HEK293 (cell line): ENCODE measurements around the gene TBX1.

Source experiments
- CTCF ChIA-PET: fragments of 350-600 bp; formaldehyde crosslinking; extraction: SDS; loops from one replicate; lab custom pipeline; 2021; ENCODE audit warnings: antibody characterized with exemption; lab: Yijun Ruan, JAX
- POLR2A ChIA-PET: fragments of 300-600 bp; formaldehyde crosslinking; extraction: SDS; loops from one replicate; lab custom pipeline; 2020; ENCODE audit warnings: antibody characterized with exemption, inconsistent platforms; lab: Yijun Ruan, JAX
- H3K27ac ChIP-seq: fragments of 200-500 bp; sonication (Bioruptor generic); 2 replicates; pipeline ENCODE4 v1.5.1; 2014; ENCODE audit warnings: low read depth, low read length, control low read depth, inconsistent platforms; ENCODE audit errors: extremely low read depth
- H3K36me3 ChIP-seq, 2 experiments: fragments of 200-500 bp in 1 of 2; sonication (Bioruptor generic) in 1 of 2; 1 replicate in 1 of 2; 2 replicates in 1 of 2; pipeline ENCODE4 v1.5.1; 2014 to 2017; ENCODE audit warnings: inconsistent platforms in 2 of 2, low read length in 2 of 2; ENCODE audit not compliant: control insufficient read depth in 2 of 2, insufficient read depth in 1 of 2
- H3K4me1 ChIP-seq: fragments of 200-500 bp; sonication (Bioruptor generic); 2 replicates; pipeline ENCODE4 v1.5.1; 2014; ENCODE audit warnings: mild to moderate bottlenecking, low read length, inconsistent platforms; ENCODE audit not compliant: control insufficient read depth, insufficient read depth
- H3K4me3 ChIP-seq: 2 replicates; pipeline ENCODE4 v1.5.1; 2011; ENCODE audit warnings: low read depth, mild to moderate bottlenecking, control low read depth, low read length, moderate library complexity
- H3K9me3 ChIP-seq: fragments of 200-500 bp; sonication (Bioruptor generic); 2 replicates; pipeline ENCODE4 v1.5.1; 2014; ENCODE audit warnings: low read depth, low read length, inconsistent platforms; ENCODE audit not compliant: control insufficient read depth, insufficient read depth
- GLI4 ChIP-seq: fragments of 450-650 bp; formaldehyde crosslinking; IDR thresholded peaks from 2 replicates; pipeline ENCODE4 v1.5.1; 2016; ENCODE audit warnings: missing biosample characterization, missing genetic modification characterization
- GLIS1 ChIP-seq: fragments of 450-650 bp; formaldehyde crosslinking; IDR thresholded peaks from 2 replicates; pipeline ENCODE4 v1.5.1; 2016; ENCODE audit warnings: missing biosample characterization, missing genetic modification characterization
- HOXA7 ChIP-seq: sonication (generic); formaldehyde crosslinking; IDR thresholded peaks from 2 replicates; pipeline ENCODE4 v1.8.1; 2022; ENCODE audit warnings: missing genetic modification reagents, borderline replicate concordance
- IKZF3 ChIP-seq: fragments of 450-650 bp; IDR thresholded peaks from 2 replicates; pipeline ENCODE4 v1.5.0; 2018; ENCODE audit warnings: missing biosample characterization, mild to moderate bottlenecking, missing genetic modification characterization, moderate library complexity
- OVOL3 ChIP-seq: fragments of 450-650 bp; formaldehyde crosslinking; IDR thresholded peaks from 2 replicates; pipeline ENCODE4 v1.5.1; 2016; ENCODE audit warnings: missing biosample characterization, missing genetic modification characterization
- YY2 ChIP-seq: fragments of 450-650 bp; formaldehyde crosslinking; IDR thresholded peaks from 2 replicates; pipeline ENCODE4 v1.5.1; 2016; ENCODE audit warnings: missing biosample characterization, missing genetic modification characterization
- ZNF10 ChIP-seq: fragments of 450-650 bp; formaldehyde crosslinking; IDR thresholded peaks from 2 replicates; pipeline ENCODE4 v1.5.1; 2017; ENCODE audit warnings: missing biosample characterization, missing genetic modification characterization
- ZNF155 ChIP-seq: fragments of 450-650 bp; formaldehyde crosslinking; IDR thresholded peaks from 2 replicates; pipeline ENCODE4 v1.5.1; 2016; ENCODE audit warnings: missing biosample characterization, missing genetic modification characterization
- ZNF221 ChIP-seq: fragments of 450-650 bp; formaldehyde crosslinking; IDR thresholded peaks from 2 replicates; pipeline ENCODE4 v1.5.1; 2017; ENCODE audit warnings: missing biosample characterization, missing genetic modification characterization, borderline replicate concordance
- ZNF341 ChIP-seq: fragments of 450-650 bp; formaldehyde crosslinking; IDR thresholded peaks from 2 replicates; pipeline ENCODE4; 2016; ENCODE audit warnings: low read depth, missing biosample characterization, missing genetic modification characterization
- ZNF624 ChIP-seq: fragments of 450-650 bp; formaldehyde crosslinking; IDR thresholded peaks from 2 replicates; pipeline ENCODE4 v1.5.1; 2017; ENCODE audit warnings: missing biosample characterization, missing genetic modification characterization
- ZNF670 ChIP-seq: fragments of 450-650 bp; formaldehyde crosslinking; IDR thresholded peaks from 2 replicates; pipeline ENCODE4 v1.5.1; 2016; ENCODE audit warnings: missing biosample characterization, missing genetic modification characterization, low read depth
- ZSCAN16 ChIP-seq: fragments of 450-650 bp; formaldehyde crosslinking; IDR thresholded peaks from 2 replicates; pipeline ENCODE4 v1.5.1; 2016; ENCODE audit warnings: missing biosample characterization, missing genetic modification characterization
- TF ChIP-seq, protein P1 (sequence below): fragments of 450-650 bp; formaldehyde crosslinking; IDR thresholded peaks from 2 replicates; pipeline ENCODE4 v1.5.1; 2016; ENCODE audit warnings: missing biosample characterization, missing genetic modification characterization
- TF ChIP-seq, protein P2 (sequence below): fragments of 450-650 bp; IDR thresholded peaks from 2 replicates; pipeline ENCODE4 v1.5.1; 2018; ENCODE audit warnings: missing biosample characterization, mild to moderate bottlenecking, missing genetic modification characterization
- TF ChIP-seq, protein P3 (sequence below): fragments of 450-650 bp; formaldehyde crosslinking; IDR thresholded peaks from 2 replicates; pipeline ENCODE4 v1.5.1; 2017; ENCODE audit warnings: missing biosample characterization, missing genetic modification characterization

The TBX1 gene

DNA sequence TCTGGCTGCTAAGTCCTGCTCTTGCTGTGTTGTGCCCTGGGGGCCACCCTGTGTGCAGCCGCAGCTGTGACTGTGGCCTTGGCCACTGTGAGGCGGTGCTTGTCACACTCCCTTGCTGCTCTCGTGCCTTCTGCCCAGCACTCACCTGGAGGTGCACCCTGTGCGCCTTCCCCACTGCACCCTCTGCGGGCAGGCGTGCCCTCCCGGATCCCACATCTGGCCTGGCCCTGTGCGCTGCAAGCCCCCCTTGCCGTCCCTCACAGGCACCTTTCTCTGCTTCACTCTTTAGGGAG is 27.2 kb downstream of the TBX1 start:
- Histone ChIP-seq H3K36me3 (peaks cover 0 to 19% of the 10 kb centered on the region in 2 experiments; a peak in 1 of 3 replicates), H3K4me1 (no peaks in the 10 kb centered on the region), H3K4me3 (no peak overlapping the region), H3K9me3 (no peaks in the 10 kb centered on the region), H3K27ac (no peak overlapping the region)
- POLR2A ChIA-PET = no interaction called here
- TF ChIP-seq, protein P1, sequence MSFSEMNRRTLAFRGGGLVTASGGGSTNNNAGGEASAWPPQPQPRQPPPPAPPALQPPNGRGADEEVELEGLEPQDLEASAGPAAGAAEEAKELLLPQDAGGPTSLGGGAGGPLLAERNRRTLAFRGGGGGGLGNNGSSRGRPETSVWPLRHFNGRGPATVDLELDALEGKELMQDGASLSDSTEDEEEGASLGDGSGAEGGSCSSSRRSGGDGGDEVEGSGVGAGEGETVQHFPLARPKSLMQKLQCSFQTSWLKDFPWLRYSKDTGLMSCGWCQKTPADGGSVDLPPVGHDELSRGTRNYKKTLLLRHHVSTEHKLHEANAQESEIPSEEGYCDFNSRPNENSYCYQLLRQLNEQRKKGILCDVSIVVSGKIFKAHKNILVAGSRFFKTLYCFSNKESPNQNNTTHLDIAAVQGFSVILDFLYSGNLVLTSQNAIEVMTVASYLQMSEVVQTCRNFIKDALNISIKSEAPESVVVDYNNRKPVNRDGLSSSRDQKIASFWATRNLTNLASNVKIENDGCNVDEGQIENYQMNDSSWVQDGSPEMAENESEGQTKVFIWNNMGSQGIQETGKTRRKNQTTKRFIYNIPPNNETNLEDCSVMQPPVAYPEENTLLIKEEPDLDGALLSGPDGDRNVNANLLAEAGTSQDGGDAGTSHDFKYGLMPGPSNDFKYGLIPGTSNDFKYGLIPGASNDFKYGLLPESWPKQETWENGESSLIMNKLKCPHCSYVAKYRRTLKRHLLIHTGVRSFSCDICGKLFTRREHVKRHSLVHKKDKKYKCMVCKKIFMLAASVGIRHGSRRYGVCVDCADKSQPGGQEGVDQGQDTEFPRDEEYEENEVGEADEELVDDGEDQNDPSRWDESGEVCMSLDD (tag by site-specific recombination) = no peak
- TF ChIP-seq OVOL3 = no peak
- TF ChIP-seq, protein P2, sequence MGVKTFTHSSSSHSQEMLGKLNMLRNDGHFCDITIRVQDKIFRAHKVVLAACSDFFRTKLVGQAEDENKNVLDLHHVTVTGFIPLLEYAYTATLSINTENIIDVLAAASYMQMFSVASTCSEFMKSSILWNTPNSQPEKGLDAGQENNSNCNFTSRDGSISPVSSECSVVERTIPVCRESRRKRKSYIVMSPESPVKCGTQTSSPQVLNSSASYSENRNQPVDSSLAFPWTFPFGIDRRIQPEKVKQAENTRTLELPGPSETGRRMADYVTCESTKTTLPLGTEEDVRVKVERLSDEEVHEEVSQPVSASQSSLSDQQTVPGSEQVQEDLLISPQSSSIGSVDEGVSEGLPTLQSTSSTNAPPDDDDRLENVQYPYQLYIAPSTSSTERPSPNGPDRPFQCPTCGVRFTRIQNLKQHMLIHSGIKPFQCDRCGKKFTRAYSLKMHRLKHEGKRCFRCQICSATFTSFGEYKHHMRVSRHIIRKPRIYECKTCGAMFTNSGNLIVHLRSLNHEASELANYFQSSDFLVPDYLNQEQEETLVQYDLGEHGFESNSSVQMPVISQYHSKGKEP (tag by site-specific recombination) = no peak
- TF ChIP-seq, protein P3, sequence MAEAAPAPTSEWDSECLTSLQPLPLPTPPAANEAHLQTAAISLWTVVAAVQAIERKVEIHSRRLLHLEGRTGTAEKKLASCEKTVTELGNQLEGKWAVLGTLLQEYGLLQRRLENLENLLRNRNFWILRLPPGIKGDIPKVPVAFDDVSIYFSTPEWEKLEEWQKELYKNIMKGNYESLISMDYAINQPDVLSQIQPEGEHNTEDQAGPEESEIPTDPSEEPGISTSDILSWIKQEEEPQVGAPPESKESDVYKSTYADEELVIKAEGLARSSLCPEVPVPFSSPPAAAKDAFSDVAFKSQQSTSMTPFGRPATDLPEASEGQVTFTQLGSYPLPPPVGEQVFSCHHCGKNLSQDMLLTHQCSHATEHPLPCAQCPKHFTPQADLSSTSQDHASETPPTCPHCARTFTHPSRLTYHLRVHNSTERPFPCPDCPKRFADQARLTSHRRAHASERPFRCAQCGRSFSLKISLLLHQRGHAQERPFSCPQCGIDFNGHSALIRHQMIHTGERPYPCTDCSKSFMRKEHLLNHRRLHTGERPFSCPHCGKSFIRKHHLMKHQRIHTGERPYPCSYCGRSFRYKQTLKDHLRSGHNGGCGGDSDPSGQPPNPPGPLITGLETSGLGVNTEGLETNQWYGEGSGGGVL (tag by site-specific recombination) = no peak
- no peak for TF ChIP-seq ZSCAN16 (tag by site-specific recombination)
- no peak for TF ChIP-seq GLI4
- no peak for TF ChIP-seq ZNF155 (tag by site-specific recombination)
- TF ChIP-seq ZNF221 (tag by site-specific recombination) = no peak
- CTCF ChIA-PET = interaction anchor here (1.3 to 1.7 kb wide), 2 partner anchors 14 to 58 kb away, joined by 4 to 5 read pairs; no protein-coding TSS in a partner anchor

DNA sequence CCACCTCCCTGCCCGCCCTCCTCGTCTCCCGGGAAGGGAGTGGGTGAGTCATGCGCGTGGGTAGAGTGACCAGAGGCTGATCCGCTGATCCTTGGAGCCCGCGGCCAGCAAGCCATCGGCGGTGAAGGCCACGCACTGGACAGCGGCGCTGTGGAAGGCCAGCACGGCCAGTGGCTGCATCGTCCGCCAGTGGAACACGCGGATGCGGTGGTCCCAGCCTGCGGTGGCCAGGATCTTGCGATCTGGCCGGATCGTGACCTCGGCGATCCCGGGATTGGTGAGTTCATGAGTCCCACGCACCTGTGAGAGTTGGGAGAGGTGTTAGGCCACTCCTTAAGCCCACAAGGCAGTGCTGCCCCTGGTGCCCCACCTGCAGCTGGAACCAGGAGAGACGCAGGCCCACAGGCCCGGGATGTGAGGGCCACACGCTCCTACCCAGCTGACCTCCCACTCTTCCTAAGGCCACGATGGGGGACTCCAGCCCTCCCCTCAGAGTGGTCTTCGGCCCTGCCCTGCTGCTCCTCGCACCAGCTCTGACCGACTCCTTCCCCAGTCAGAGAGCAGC is 28.2 kb downstream of the TBX1 start:
- Histone ChIP-seq H3K36me3 (peaks cover 0 to 19% of the 10 kb centered on the region in 2 experiments; a peak in 1 of 3 replicates), H3K4me1 (no peaks in the 10 kb centered on the region), H3K4me3 (no peak overlapping the region), H3K9me3 (no peaks in the 10 kb centered on the region), H3K27ac (no peak overlapping the region)
- ChIA-PET CTCF (interaction anchor here (0.6 to 1.7 kb wide), 3 partner anchors 15 to 65 kb away, joined by 3 to 5 read pairs (median 4); partner anchors contain the start of gene GP1BB), POLR2A (no interaction called here)
- TF ChIP-seq ZNF10 = no peak
- TF ChIP-seq IKZF3 = no peak
- TF ChIP-seq HOXA7 (CRISPR knock-in tag) = no peak
- TF ChIP-seq ZNF670 = no peak
- TF ChIP-seq YY2 (tag by site-specific recombination) = no peak
- no peak for TF ChIP-seq ZNF624 (tag by site-specific recombination)

DNA sequence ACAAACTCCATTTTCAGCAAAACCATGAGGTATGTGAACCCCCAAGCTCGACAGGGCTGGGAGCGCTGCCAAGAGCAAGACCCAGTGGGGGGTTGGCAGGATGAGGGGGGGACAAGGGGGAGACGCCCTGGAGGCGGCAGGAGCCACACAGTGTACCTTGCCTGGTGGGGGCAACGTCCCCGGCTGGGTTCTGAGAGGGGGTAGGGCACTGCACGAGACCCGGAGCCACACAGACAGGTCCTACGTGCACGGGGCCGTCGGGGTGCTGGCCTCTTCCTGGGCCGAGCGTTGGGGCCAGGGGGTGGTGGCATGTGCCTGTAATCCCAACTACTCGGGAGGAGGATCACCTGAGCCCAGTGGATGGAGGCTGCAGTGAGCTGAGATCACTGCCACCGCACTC is 28.8 kb downstream of the TBX1 start:
- Histone ChIP-seq H3K4me1 (no peaks in the 10 kb centered on the region), H3K9me3 (no peaks in the 10 kb centered on the region), H3K4me3 (no peak overlapping the region), H3K36me3 (peaks cover 0 to 19% of the 10 kb centered on the region in 2 experiments; a peak in 1 of 3 replicates), H3K27ac (no peak overlapping the region)
- CTCF ChIA-PET = interaction anchor here (0.7 to 1.4 kb wide), 3 partner anchors 7 to 59 kb away, joined by 3 to 4 read pairs (median 3); no protein-coding TSS in a partner anchor
- no peak for TF ChIP-seq ZNF341 (tag by site-specific recombination)
- TF ChIP-seq GLIS1 (tag by site-specific recombination) = peak; percentile 49
- POLR2A ChIA-PET = interaction anchor here (0.6 kb wide), 2 partner anchors 13 to 1943 kb away, joined by 4 to 7 read pairs; no protein-coding TSS in a partner anchor
